ENCODE measurements around the gene XPA.

The XPA gene

GRCh38 chr9:97651646-97652045 lies 45.5 kb downstream of the XPA start:
- no peak for DNase-seq

- no peak for DNase-seq
These were observed 49.1 kb downstream of the XPA start for GRCh38 chr9:97647996-97648395.

- DNase-seq: no peak
These were observed 51.4 kb downstream of the XPA start for GRCh38 chr9:97645720-97646119.

- no peak for DNase-seq
These were observed 56.8 kb downstream of the XPA start for GRCh38 chr9:97640325-97640724.

- no peak for DNase-seq
These were observed 58.5 kb downstream of the XPA start for GRCh38 chr9:97638666-97639065.

- DNase-seq: no peak
These were observed 60.2 kb downstream of the XPA start for GRCh38 chr9:97636903-97637302.

GRCh38 chr9:97635026-97635425 lies 62.1 kb downstream of the XPA start:
- DNase-seq: no peak

- DNase-seq: no peak
These were observed 63.2 kb downstream of the XPA start for GRCh38 chr9:97633859-97634490.

GRCh38 chr9:97632985-97633858 lies 63.9 kb downstream of the XPA start, which contains the start of the genes NCBP1 and TSTD2:
Gene NCBP1, plus strand, starts transcription at chr9:97633821. Its CDS starts 61 bp downstream, at chr9:97633882.
Gene TSTD2, minus strand, starts transcription at chr9:97633368. Its CDS starts 5,806 bp downstream, at chr9:97627562.
- peak; percentile 97 for DNase-seq

GRCh38 chr9:97632248-97632984 lies 64.7 kb downstream of the XPA start:
- DNase-seq: no peak

GRCh38 chr9:97630591-97630990 lies 66.5 kb downstream of the XPA start:
- DNase-seq: no peak

GRCh38 chr9:97629156-97629555 lies 68.0 kb downstream of the XPA start:
- DNase-seq: no peak

- DNase-seq: no peak
These were observed 68.5 kb downstream of the XPA start for GRCh38 chr9:97628668-97629067.

- no peak for DNase-seq
These were observed 69.5 kb downstream of the XPA start for GRCh38 chr9:97627624-97628023.

- DNase-seq: no peak
These were observed 71.5 kb downstream of the XPA start for GRCh38 chr9:97625620-97626019.

All from NCI-H1048 (cell line).